OCI-LY7 (cell line): ENCODE results near the gene SDE2.

Experiments
- EZH2phosphoT487 ChIP-seq: fragments of 200-600 bp; sonication (generic); IDR thresholded peaks from 2 replicates; pipeline ENCODE4 v1.6.1; 2018; ENCODE audit warnings: low read depth, borderline replicate concordance, mild to moderate bottlenecking, mixed run types, antibody characterized with exemption, low read length, moderate library complexity, mixed read lengths
- TF ChIP-seq, protein P1 (sequence below): fragments of 200-600 bp; sonication (generic); conservative IDR thresholded peaks from 2 replicates; pipeline ENCODE4 v1.5.1; 2014; ENCODE audit warnings: mild to moderate bottlenecking, antibody characterized with exemption, low read length, moderate library complexity, mixed read lengths

DNA sequence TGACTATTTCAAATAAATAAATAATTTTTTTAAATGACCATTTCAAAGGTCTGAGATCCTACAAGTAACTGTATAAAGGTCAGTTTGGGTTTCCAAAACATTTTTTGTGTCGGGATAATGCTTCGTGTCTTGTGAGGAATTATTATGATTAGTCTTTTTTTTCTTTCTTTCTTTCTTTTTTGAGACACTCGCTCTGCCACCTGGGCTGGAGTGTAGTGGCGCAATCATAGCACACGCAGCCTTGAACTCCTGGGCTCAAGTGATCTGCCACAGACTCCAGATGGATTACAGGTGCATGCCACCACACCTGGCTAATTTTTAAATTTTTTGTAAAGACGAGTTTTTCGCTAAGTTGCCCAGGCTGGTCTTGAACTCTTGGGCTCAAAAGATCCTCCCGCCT, 1.9 kb upstream of the SDE2 start:
- TF ChIP-seq, protein P1, sequence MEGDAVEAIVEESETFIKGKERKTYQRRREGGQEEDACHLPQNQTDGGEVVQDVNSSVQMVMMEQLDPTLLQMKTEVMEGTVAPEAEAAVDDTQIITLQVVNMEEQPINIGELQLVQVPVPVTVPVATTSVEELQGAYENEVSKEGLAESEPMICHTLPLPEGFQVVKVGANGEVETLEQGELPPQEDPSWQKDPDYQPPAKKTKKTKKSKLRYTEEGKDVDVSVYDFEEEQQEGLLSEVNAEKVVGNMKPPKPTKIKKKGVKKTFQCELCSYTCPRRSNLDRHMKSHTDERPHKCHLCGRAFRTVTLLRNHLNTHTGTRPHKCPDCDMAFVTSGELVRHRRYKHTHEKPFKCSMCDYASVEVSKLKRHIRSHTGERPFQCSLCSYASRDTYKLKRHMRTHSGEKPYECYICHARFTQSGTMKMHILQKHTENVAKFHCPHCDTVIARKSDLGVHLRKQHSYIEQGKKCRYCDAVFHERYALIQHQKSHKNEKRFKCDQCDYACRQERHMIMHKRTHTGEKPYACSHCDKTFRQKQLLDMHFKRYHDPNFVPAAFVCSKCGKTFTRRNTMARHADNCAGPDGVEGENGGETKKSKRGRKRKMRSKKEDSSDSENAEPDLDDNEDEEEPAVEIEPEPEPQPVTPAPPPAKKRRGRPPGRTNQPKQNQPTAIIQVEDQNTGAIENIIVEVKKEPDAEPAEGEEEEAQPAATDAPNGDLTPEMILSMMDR, result no peak
- no peak for TF ChIP-seq EZH2phosphoT487
